Cortex of kidney (tissue), 1 donor: ENCODE data around the gene ZFHX3.

Experiments
- DNase-seq: peaks from one replicate; lab custom pipeline; 2025; lab: John Stamatoyannopoulos, UW

ZFHX3 gene

GRCh38 chr16:72875291-72876031, 172.5 kb downstream of the ZFHX3 start:
- DNase-seq = no peak

DNA sequence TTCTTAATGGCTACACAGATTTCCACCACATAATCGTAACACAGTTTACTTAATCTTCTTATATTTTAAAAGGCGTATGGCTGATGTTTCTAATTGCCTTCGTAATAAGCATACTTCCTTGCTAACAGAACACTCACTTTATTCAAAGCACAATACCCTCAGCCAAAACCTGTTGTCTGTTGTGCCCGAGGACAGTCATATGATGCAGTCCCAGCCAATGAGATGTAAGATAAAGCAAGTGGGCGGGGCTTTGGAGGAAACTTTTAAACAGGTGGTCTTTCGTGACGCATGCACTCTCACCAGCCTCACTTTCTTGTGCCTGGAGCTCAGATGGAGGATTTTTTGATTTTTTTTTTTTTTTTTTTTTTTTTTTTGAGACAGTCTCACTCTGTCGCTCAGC, 174.1 kb downstream of the ZFHX3 start:
- DNase-seq = no peak

DNA sequence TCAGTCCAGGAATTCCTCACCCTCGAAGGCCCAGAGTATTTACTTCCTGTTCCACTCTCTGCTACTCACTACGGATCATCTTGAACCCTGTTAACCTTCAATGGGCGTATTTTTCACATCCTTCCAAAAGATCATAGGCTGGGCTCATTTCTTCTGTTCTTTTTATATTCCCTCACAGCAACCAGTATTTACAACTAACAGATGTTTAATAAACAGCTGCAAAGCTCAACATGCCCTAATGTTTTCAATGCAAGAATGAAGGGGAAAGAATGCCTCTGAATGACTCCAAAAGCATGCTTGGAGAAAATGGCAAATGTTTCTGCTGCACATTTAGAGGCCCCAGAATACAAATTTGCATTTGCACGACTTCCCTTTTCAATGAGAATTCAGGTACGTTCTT, 174.9 kb downstream of the ZFHX3 start:
- DNase-seq = no peak

DNA sequence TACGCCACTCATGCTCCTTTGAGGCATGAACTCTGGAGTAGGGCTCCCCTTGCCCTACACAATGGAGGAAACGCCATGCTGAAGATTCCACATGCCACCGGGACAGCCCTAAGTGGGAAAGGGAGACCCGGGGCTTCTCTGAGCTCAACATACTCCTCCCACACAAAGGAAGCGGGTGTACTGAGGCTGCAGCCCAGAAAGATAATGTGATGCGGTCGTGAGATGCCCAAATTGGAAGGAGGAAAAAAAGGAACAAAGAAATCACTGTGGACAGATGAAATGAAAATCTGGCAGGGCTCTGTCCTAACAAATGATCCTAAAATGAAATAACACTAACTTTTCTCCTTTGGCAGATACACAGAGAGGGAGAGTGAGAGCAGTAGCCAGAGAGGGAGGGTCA, 182.1 kb downstream of the ZFHX3 start:
- DNase-seq = no peak

DNA sequence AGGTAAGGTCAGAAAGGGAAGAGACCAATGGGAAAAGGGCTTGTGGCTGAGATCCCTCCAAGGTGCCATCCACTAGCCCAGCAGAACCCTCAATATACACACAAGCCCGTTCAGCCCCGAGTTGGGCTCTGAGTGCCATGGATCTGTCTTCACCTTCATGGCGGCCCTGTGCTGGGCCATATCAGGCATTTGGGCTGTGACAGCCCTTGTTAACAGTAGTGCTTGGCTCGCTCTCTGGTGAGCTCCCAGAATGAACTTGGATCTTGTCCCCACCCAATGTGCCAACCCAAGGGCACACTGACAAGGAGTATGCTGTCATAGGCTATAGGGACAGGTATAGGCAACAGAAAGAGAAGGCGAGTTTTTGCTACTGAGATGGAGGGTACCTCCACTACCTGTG, 182.7 kb downstream of the ZFHX3 start:
- DNase-seq = no peak

- DNase-seq = no peak
Measured at GRCh38 chr16:72864130-72864833, 183.6 kb downstream of the ZFHX3 start.

- DNase-seq = no peak
Measured at GRCh38 chr16:72862090-72862489, 185.8 kb downstream of the ZFHX3 start.

DNA sequence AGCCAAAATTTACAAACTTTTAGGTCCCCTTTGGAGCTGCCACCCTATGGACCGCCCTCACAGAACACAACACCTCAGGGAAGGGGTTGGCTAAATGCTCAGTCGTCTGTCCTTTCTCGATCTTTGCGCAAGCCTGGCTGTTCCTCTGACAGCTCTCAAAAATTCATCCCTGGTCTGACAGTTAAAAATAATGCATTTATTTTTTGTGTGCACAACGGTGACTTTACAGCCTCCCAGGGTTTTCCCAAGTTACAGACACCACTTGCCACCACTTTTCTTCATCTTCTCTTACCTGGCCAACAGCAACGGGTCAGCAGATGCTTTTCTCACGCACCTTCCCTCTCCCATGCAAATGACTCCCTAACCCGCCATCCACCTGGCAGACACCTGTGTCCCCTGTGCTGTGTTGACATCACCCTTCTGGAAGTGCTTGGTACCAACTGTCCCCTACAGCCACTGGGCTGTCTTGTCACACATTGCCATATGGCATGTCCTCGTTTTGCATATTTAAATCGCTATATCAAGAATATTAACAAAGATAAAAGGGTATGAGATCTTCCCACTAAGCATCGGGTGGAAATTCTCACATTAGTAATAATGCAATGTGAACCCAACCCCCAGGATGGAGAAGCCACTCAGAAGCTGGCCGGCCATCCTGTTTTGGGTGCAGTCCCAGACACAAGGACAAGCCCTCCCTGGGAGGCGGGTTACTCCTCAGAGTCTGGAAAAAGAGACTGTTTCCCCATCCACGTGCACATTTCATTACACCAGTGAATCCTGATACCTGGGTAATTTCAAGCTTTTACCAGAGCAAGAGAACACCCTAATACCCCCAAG, 187.0 kb downstream of the ZFHX3 start:
- DNase-seq = no peak

GRCh38 chr16:72859581-72859980, 188.3 kb downstream of the ZFHX3 start:
- no peak for DNase-seq

DNA sequence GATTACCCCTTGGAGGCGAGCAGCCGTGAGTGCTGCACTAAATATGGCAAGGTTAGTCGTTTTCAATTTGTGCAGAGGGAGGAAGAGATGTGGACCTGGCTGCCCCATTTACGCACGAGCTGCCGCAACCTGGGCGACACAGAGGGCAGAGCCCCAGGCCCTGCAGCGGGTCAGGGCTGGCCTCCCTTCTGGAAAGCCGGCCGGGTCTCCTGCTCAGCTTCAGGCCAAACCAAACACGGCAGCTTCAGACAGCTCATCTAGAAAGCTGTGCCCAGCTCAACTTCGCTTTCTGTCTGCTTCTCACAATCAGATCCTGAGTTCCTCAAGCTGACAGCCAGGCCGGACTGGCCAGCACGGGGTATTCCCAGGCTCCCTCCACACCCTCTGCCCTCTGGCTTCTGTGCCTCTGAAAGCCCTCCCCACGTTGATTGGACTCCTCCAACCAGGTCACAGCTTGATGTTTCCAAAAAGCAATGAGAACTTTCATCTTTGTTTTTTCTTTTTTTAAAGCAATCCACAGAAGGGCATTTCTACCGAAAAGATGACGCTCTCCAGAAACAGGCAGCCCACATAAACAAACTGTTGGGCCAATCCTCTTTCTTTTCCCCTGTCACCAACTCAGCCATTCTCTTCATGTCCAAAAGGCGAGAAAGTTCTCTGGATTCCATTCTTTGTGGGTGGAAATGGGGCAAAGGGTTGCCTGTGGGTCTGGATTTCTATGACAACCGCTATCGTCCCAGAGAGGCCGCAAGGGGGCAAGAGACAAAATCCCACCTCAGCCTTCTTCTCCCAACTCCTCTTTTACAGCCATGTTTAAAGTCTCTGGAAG, 189.0 kb downstream of the ZFHX3 start:
- DNase-seq = no peak

DNA sequence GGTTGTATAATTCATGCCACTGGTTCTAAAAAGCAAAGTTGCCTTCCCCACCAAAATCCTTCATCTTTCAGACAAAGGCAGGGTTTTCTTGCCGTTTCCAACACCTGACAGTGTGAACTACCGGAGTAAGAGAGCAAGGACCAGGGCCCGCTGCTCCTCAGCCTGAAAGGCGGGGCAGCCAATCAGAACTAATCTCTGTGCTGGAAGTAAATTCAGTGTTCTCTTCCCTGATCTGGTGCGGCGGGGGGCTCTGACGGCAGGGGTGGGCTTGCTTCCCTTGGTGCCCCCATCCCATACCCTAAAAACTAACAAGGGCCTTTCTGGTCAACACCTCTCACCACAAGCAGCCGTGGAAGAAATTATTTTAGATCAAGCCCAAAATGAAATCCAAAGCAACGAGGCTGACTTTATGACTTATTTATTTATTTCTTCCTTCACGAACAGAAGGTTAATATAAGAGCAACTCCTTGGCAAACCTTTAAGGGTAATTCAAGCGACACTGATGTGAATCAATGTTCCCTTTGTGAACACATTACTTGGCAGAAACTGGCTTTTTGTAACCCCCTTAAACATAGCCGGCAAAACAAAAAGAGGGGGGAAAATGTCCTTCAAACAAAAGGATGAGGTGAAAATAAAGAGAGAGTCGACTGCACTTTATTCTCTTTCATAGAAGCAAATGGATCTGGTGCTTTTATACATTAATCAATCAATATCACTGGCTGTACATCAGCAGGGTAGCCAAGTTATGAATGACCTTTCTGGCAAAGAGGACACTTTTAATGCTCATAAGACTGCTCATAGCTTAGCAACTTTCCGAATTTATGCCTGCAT, 189.9 kb downstream of the ZFHX3 start:
- DNase-seq = no peak

- no peak for DNase-seq
Measured at GRCh38 chr16:72856797-72857196, 191.1 kb downstream of the ZFHX3 start.

DNA sequence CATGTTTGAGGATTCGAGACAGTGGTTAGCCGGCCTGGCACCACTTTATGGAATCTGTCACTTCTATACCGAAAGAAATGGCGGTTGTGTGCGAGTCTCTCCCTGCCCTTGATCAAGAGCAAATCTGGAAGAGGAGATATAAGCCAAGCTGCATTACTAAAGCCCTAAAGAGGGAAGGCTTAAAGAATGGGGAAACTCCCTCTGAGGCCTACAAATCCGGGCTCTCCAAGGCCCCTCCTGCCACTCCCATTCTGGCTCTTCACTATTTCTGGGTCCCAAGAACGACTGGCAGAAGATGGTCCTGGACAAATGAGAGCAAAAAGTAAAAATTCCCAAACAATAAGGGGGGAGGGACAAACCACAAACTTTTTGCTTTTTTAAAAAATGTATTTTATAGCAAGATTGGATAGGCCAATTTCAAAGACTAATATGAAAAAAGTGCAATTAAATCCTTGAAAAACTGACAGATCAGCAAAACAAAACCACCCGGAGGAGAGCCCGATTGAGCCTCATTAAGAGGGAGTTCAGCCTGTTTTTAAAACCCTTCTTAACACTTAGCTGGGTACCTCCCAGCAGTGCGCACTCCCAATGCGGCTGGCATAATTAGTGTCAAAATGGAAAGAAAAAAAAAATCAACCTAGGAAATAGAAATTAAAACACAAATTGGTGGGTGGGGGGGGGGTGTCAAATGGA, 193.5 kb downstream of the ZFHX3 start:
- DNase-seq = no peak

- no peak for DNase-seq
Measured at GRCh38 chr16:72853575-72854266, 194.2 kb downstream of the ZFHX3 start.

- DNase-seq = no peak
Measured at GRCh38 chr16:72852421-72852820, 195.5 kb downstream of the ZFHX3 start.

DNA sequence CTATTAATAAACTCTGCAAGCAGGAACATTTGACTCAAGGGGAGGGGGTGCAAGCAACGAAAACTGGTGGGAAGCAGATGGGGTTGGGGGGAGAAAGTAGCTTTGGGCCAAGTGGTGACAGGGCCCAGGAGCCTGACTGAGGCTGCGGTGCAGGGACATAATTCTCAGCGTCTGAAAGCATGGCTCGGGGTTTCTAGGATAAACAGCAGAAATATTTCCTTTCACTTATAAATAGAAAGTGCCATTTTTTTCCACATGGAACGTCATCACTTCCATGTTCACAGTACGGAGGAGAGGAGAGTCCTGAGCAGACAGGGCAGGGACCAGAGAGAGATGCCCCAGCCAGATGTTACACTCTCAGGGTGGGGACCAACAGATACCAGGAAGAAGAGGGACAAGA, 197.1 kb downstream of the ZFHX3 start:
- DNase-seq = no peak

GRCh38 chr16:72850021-72850420, 197.9 kb downstream of the ZFHX3 start:
- no peak for DNase-seq

- no peak for DNase-seq
Measured at GRCh38 chr16:72848759-72849664, 198.9 kb downstream of the ZFHX3 start.

GRCh38 chr16:72848028-72848400, 199.9 kb downstream of the ZFHX3 start:
- no peak for DNase-seq
